ENCODE results near the gene TCP11L2.

- TF ChIP-seq CTCF (conservative IDR thresholded peaks at IDR 0.05) (no peak), ZFX (IDR thresholded peaks at IDR 0.05) (no peak)
Measured at GRCh38 chr12:106389151-106389550, 86.6 kb downstream of the TCP11L2 start.

Data from C4-2B (cell line).